NT2/D1 (cell line): Measurements from ENCODE around the gene SCARF2.

ENCODE experiments used
- SUZ12 ChIP-seq: IDR thresholded peaks from 2 replicates; pipeline ENCODE4 v1.6.1; 2011; ENCODE audit not compliant: insufficient read length, insufficient read depth; ENCODE audit errors: extremely low read depth
- YY1 ChIP-seq: IDR thresholded peaks from 2 replicates; pipeline ENCODE4 v1.6.1; 2011; ENCODE audit not compliant: insufficient read length, insufficient read depth
- ZNF274 ChIP-seq: IDR thresholded peaks from 2 replicates; pipeline ENCODE4 v1.6.1; 2011; ENCODE audit warnings: mild to moderate bottlenecking, low read depth, low read length

DNA sequence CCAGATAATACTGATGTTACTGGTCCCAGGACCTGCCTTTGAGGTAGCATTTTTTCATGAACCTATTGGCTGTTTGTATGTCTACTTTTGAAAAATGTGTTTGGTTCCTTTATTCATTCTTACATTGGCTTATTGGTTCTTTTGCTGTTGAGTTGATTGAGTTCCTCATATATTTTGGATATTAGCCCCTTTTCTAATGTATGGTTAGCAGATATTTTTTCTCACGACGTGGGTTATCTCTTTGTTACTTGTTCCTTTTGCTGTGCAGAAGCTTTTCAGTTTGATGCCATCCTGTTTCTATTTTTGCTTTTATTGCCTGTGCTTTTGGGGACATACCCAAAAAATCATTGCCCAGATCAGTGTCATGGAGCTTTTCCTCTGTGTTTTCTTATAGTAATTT is 53.5 kb downstream of the SCARF2 start:
- TF ChIP-seq YY1 = no peak
- no peak for TF ChIP-seq ZNF274
- TF ChIP-seq SUZ12 = no peak
